IMR-90 (cell line): Measurements from ENCODE around the gene MIXL1. TPM values are rescaled to one million over a fixed set of nuclear protein-coding genes. Genes with fewer than 3 reads are reported as not detected.
A peak's percentile ranks its signal among the peaks of the same experiment; 100 is the strongest.

Source experiments
- ATAC-seq: fragments of 200-7000 bp; cut with Tn5 transposase; 2 replicates; pipeline ENCODE4 v1.9.1; 2020; ENCODE audit warnings: low read depth, mild to moderate bottlenecking, moderate library complexity
- BruUV-seq: library from RNA; stranded (reverse); fragments of 400-500 nt; replicated peaks from 2 replicates; lab custom pipeline; 2021; lab: Mats Ljungman, UMichigan
- CTCF ChIA-PET: fragments of 300-600 bp; formaldehyde crosslinking; extraction: SDS; loops from one replicate; lab custom pipeline; 2021; ENCODE audit warnings: antibody characterized with exemption; lab: Yijun Ruan, JAX
- POLR2A ChIA-PET: fragments of 300-600 bp; sonication (Branson Sonifier 250); formaldehyde crosslinking; loops from one replicate; lab custom pipeline; 2022; ENCODE audit warnings: antibody characterized with exemption; ENCODE audit not compliant: unreplicated experiment; lab: Charles Lee
- DNase-seq: peaks from one replicate; pipeline ENCODE4 v3.0.0; 2013
- H2AFZ ChIP-seq: replicated peaks from 2 replicates; pipeline ENCODE3; 2013; ENCODE audit warnings: low read length, mild to moderate bottlenecking; ENCODE audit not compliant: poor library complexity
- H2AK5ac ChIP-seq: 2 replicates; pipeline ENCODE4 v1.6.1; 2013; ENCODE audit warnings: low read depth, low read length, inconsistent platforms
- H2AK9ac ChIP-seq: replicated peaks from 2 replicates; pipeline ENCODE3; 2013; ENCODE audit warnings: mild to moderate bottlenecking, low read depth, low read length, moderate library complexity; ENCODE audit not compliant: poor library complexity
- H2BK120ac ChIP-seq: 2 replicates; pipeline ENCODE4 v1.6.1; 2013; ENCODE audit warnings: low read depth, low read length, inconsistent platforms
- H2BK15ac ChIP-seq: 3 replicates; pipeline ENCODE4 v1.6.1; 2013; ENCODE audit warnings: low read depth, low read length, inconsistent platforms
- H2BK20ac ChIP-seq: 2 replicates; pipeline ENCODE4 v1.6.1; 2013; ENCODE audit warnings: low read depth, mild to moderate bottlenecking, inconsistent platforms, low read length, moderate library complexity
- H2BK5ac ChIP-seq: 2 replicates; pipeline ENCODE4 v1.6.1; 2013; ENCODE audit warnings: mild to moderate bottlenecking, low read depth, low read length, inconsistent platforms; ENCODE audit not compliant: poor library complexity, severe bottlenecking
- H3K14ac ChIP-seq: replicated peaks from 2 replicates; pipeline ENCODE4 v1.6.1; 2013; ENCODE audit warnings: low read depth, low read length, inconsistent platforms
- H3K18ac ChIP-seq: 2 replicates; pipeline ENCODE4 v1.6.1; 2013; ENCODE audit warnings: low read depth, low read length, control low read depth
- H3K23ac ChIP-seq: 2 replicates; pipeline ENCODE4 v1.6.1; 2013; ENCODE audit warnings: low read depth, low read length, inconsistent platforms
- H3K27ac ChIP-seq: 2 replicates; pipeline ENCODE4 v1.5.1; 2013; ENCODE audit warnings: mild to moderate bottlenecking, control low read depth, low read length; ENCODE audit not compliant: insufficient read depth
- H3K27me3 ChIP-seq: 2 replicates; pipeline ENCODE4 v1.6.1; 2013; ENCODE audit warnings: low read length; ENCODE audit not compliant: control insufficient read depth, insufficient read depth
- H3K36me3 ChIP-seq: 2 replicates; pipeline ENCODE4 v1.6.1; 2013; ENCODE audit warnings: low read length, mixed read lengths; ENCODE audit not compliant: control insufficient read depth, insufficient read depth
- H3K4ac ChIP-seq: 2 replicates; pipeline ENCODE4 v1.6.1; 2013; ENCODE audit warnings: low read depth, low read length, inconsistent platforms
- H3K4me1 ChIP-seq: 2 replicates; pipeline ENCODE4 v1.6.1; 2013; ENCODE audit warnings: low read length, mixed read lengths; ENCODE audit not compliant: control insufficient read depth, insufficient read depth
- H3K4me2 ChIP-seq: 2 replicates; pipeline ENCODE4 v1.6.1; 2013; ENCODE audit warnings: low read depth, mild to moderate bottlenecking, control low read depth, low read length, moderate library complexity
- H3K4me3 ChIP-seq: 2 replicates; pipeline ENCODE4 v1.5.1; 2013; ENCODE audit warnings: low read depth, mild to moderate bottlenecking, control low read depth, low read length, moderate library complexity; ENCODE audit not compliant: insufficient read depth
- H3K56ac ChIP-seq: 2 replicates; pipeline ENCODE4 v1.6.1; 2013; ENCODE audit warnings: low read length, inconsistent platforms; ENCODE audit not compliant: insufficient read depth; ENCODE audit errors: extremely low read depth
- H3K79me1 ChIP-seq, 2 experiments: 2 replicates each; pipeline ENCODE4 v1.6.1; 2013; ENCODE audit warnings: low read length in 2 of 2, inconsistent platforms in 1 of 2, low read depth in 1 of 2
- H3K9ac ChIP-seq: 2 replicates; pipeline ENCODE4 v1.6.1; 2013; ENCODE audit warnings: low read depth, low read length, control low read depth
- H3K9me1 ChIP-seq: 2 replicates; pipeline ENCODE4 v1.6.1; 2013; ENCODE audit warnings: low read length, inconsistent platforms; ENCODE audit not compliant: insufficient read depth
- H3K9me3 ChIP-seq: 2 replicates; pipeline ENCODE4 v1.6.1; 2013; ENCODE audit warnings: low read length; ENCODE audit not compliant: control insufficient read depth, insufficient read depth
- H4K20me1 ChIP-seq: 2 replicates; pipeline ENCODE4 v1.6.1; 2013; ENCODE audit warnings: low read length, inconsistent platforms; ENCODE audit not compliant: insufficient read depth
- H4K5ac ChIP-seq: 2 replicates; pipeline ENCODE4 v1.6.1; 2013; ENCODE audit warnings: mild to moderate bottlenecking, low read depth, low read length, control low read depth
- H4K8ac ChIP-seq, 2 experiments: 2 replicates each; pipeline ENCODE4 v1.6.1; 2013; ENCODE audit warnings: low read depth in 2 of 2, low read length in 2 of 2, control low read depth in 1 of 2, inconsistent platforms in 1 of 2
- H4K91ac ChIP-seq: 2 replicates; pipeline ENCODE4 v1.6.1; 2013; ENCODE audit warnings: low read depth, low read length, inconsistent platforms; ENCODE audit not compliant: insufficient read depth
- BHLHE40 ChIP-seq: fragments of 150-350 bp; IDR thresholded peaks from 2 replicates; pipeline ENCODE4 v1.6.1; 2016; ENCODE audit warnings: mild to moderate bottlenecking, low read depth, low read length
- CEBPB ChIP-seq: IDR thresholded peaks from 2 replicates; pipeline ENCODE4 v1.6.1; 2012; ENCODE audit warnings: low read depth, low read length, improper control_type of control experiment
- CHD1 ChIP-seq: IDR thresholded peaks from 2 replicates; pipeline ENCODE4 v1.6.1; 2012; ENCODE audit warnings: low read depth, low read length, improper control_type of control experiment
- CTCF ChIP-seq: conservative IDR thresholded peaks from 2 replicates; pipeline ENCODE4 v1.5.1; 2012; ENCODE audit warnings: mild to moderate bottlenecking, low read depth, low read length, improper control_type of control experiment
- ELK1 ChIP-seq: fragments of 150-350 bp; IDR thresholded peaks from 2 replicates; pipeline ENCODE4 v1.6.1; 2016; ENCODE audit warnings: low read depth, mild to moderate bottlenecking, low read length, moderate library complexity, borderline replicate concordance
- FOS ChIP-seq: fragments of 150-350 bp; IDR thresholded peaks from 2 replicates; pipeline ENCODE4 v1.6.1; 2016; ENCODE audit warnings: low read depth, low read length
- MAFK ChIP-seq: IDR thresholded peaks from 2 replicates; pipeline ENCODE4 v1.6.1; 2012; ENCODE audit warnings: low read depth, low read length, improper control_type of control experiment
- MAZ ChIP-seq: IDR thresholded peaks from 2 replicates; pipeline ENCODE4 v1.6.1; 2012; ENCODE audit warnings: low read depth, mild to moderate bottlenecking, low read length, improper control_type of control experiment, moderate library complexity, borderline replicate concordance
- MXI1 ChIP-seq: IDR thresholded peaks from 2 replicates; pipeline ENCODE4 v1.6.1; 2012; ENCODE audit warnings: low read depth, mild to moderate bottlenecking, low read length, moderate library complexity, borderline replicate concordance
- NFE2L2 ChIP-seq: fragments of 150-350 bp; IDR thresholded peaks from 2 replicates; pipeline ENCODE4 v1.6.1; 2016; ENCODE audit warnings: low read depth, mild to moderate bottlenecking, low read length
- POLR2A ChIP-seq: IDR thresholded peaks from 2 replicates; pipeline ENCODE4 v1.6.1; 2012; ENCODE audit warnings: mild to moderate bottlenecking, low read depth, low read length
- RAD21 ChIP-seq: IDR thresholded peaks from 2 replicates; pipeline ENCODE4 v1.6.1; 2012; ENCODE audit warnings: low read length, improper control_type of control experiment
- RCOR1 ChIP-seq: IDR thresholded peaks from 2 replicates; pipeline ENCODE4 v1.6.1; 2012; ENCODE audit warnings: mild to moderate bottlenecking, low read length, improper control_type of control experiment; ENCODE audit not compliant: insufficient replicate concordance
- RFX5 ChIP-seq: IDR thresholded peaks from 2 replicates; pipeline ENCODE4 v1.8.0; 2012; ENCODE audit warnings: low read depth, mild to moderate bottlenecking, low read length, moderate library complexity
- SMC3 ChIP-seq: fragments of 150-350 bp; IDR thresholded peaks from 2 replicates; pipeline ENCODE4 v1.6.1; 2016; ENCODE audit warnings: low read depth, mild to moderate bottlenecking, antibody characterized with exemption, low read length, moderate library complexity
- USF2 ChIP-seq: fragments of 150-350 bp; IDR thresholded peaks from 2 replicates; pipeline ENCODE4 v1.6.1; 2017; ENCODE audit warnings: mild to moderate bottlenecking, antibody characterized with exemption, low read length, low read depth
- WGBS, 2 experiments: methylation state at CpG; one replicate each; pipeline versions ENCODE4 v1.1.5 to v1.1.7; 2013; ENCODE audit warnings: missing lambda C conversion rate in 2 of 2; ENCODE audit not compliant: insufficient read length in 1 of 2; ENCODE audit errors: extremely low coverage in 2 of 2; 5-methylcytosine and 5-hydroxymethylcytosine counted together
- dilution Hi-C: fragments of 300-500 bp; cut with HindIII; formaldehyde crosslinking; loops from one replicate; pipeline ENCODE4 v1.14.3; 2018; ENCODE audit warnings: low sequenced_read_pairs; ENCODE audit not compliant: unreplicated experiment
- in situ Hi-C: fragments of 300-500 bp; cut with MboI; formaldehyde crosslinking; loops from 3 replicates; pipeline ENCODE4 v1.14.3; 2019; ENCODE audit warnings: low sequenced_read_pairs, inconsistent platforms, mixed read lengths
- intact Hi-C: fragments of 100-400 bp; cut with micrococcal nuclease; formaldehyde crosslinking; loops from 2 replicates; pipeline ENCODE4 v1.10.0; 2022
- polyA plus RNA-seq, 3 experiments: library from polyadenylated mRNA; depleted of rRNA; stranded (reverse); fragments of >200 nt; gene quantifications; 2 replicates each; pipeline ENCODE4 v1.2.3, GENCODE V29; 2012; ENCODE audit warnings: low replicate concordance in 1 of 3
- total RNA-seq: library from RNA; depleted of rRNA; stranded (reverse); fragments of >200 nt; gene quantifications from 2 replicates; pipeline ENCODE4 v1.2.3, GENCODE V29; 2012

MIXL1 gene
- total and polyA plus RNA-seq, 2 of the 4 experiments (the other 2 are of a cell fraction): not detected

GRCh38 chr1:226187380-226187779, 36.1 kb upstream of the MIXL1 start:
- H3K9ac ChIP-seq: 0 out of 2 replicates have a peak overlapping the region, but pooled peaks have one; percentile 89
- TF ChIP-seq RCOR1 (no peak), RAD21 (no peak), ELK1 (no peak), BHLHE40 (no peak), RFX5 (no peak), CHD1 (no peak), SMC3 (no peak), CTCF (no peak), CEBPB (no peak), MAZ (no peak), USF2 (no peak), POLR2A (no peak), MXI1 (no peak), NFE2L2 (no peak), FOS (no peak), MAFK (no peak)
- CTCF ChIA-PET: no interaction called here
- intact Hi-C loops: no loop called here
- BruUV-seq: no TSS peak
- POLR2A ChIA-PET: no interaction called here
- no peak overlapping the region for H3K56ac ChIP-seq
- no peak for DNase-seq
- H4K8ac ChIP-seq: peak overlapping the region; percentile 98
- peaks cover 6% of the 10 kb centered on the region; the same call in 1 of the 2 replicates for H3K36me3 ChIP-seq
- no peak overlapping the region for H2BK20ac ChIP-seq
- H3K14ac ChIP-seq: no peak overlapping the region
- H2BK5ac ChIP-seq: no peak overlapping the region
- H3K4me2 ChIP-seq: peak overlapping the region; percentile 94; the same call in 1 of the 2 replicates
- no peak for ATAC-seq
- dilution Hi-C loops: no loop called here
- H3K4ac ChIP-seq: no peak overlapping the region; the same call in 1 of the 2 replicates
- H3K9me3 ChIP-seq: no peaks in the 10 kb centered on the region
- H3K79me1 ChIP-seq: peaks cover 2 to 19% of the 10 kb centered on the region in 2 experiments; a peak in 2 of 4 replicates
- no peak overlapping the region for H3K27ac ChIP-seq
- H3K18ac ChIP-seq: no peak overlapping the region
- no peak overlapping the region for H3K23ac ChIP-seq
- no peak overlapping the region for H4K91ac ChIP-seq
- H3K4me3 ChIP-seq: no peak overlapping the region
- no peak overlapping the region for H2AK5ac ChIP-seq
- no peaks in the 10 kb centered on the region for H3K27me3 ChIP-seq
- peaks cover 32% of the 10 kb centered on the region for H4K20me1 ChIP-seq
- no peak overlapping the region for H2AK9ac ChIP-seq
- peaks cover 4% of the 10 kb centered on the region; the same call in 1 of the 2 replicates for H3K4me1 ChIP-seq
- H2AFZ ChIP-seq: no peak overlapping the region
- H4K5ac ChIP-seq: 0 out of 2 replicates have a peak overlapping the region, but pooled peaks have one; percentile 59
- in situ Hi-C loops: no loop called here
- peaks cover 3% of the 10 kb centered on the region; the same call in 1 of the 2 replicates for H3K9me1 ChIP-seq
- H2BK15ac ChIP-seq: 0 out of 3 replicates have a peak overlapping the region, but pooled peaks have one; percentile 73
- 100% methylated on average over 2 of the region's 7 CpGs; no CpG with 5 or more reads in 1 of the 2 experiments for WGBS, 2 experiments
- no peak overlapping the region for H2BK120ac ChIP-seq
